Mesenchymal stem cell (in vitro differentiated cells and primary cell): ENCODE measurements around the gene TMEM190.
"Not testable (repeated sequence)": the region's sequence is repeated elsewhere in the genome, so short reads cannot be mapped to it uniquely, and the experiment has no call there.

ENCODE experiments used
- DNase-seq: peaks from one replicate; pipeline ENCODE4 v3.0.0-alpha.2; 2013
- H2AFZ ChIP-seq: one replicate; pipeline ENCODE4 v1.6.1; 2013; ENCODE audit warnings: low read depth, mild to moderate bottlenecking, control low read depth, inconsistent platforms, low read length, moderate library complexity
- H2AK5ac ChIP-seq: 2 replicates; pipeline ENCODE4 v1.6.1; 2013; ENCODE audit warnings: low read length, moderate library complexity, mild to moderate bottlenecking, inconsistent platforms; ENCODE audit not compliant: severe bottlenecking
- H2BK120ac ChIP-seq: one replicate; pipeline ENCODE4 v1.6.1; 2013; ENCODE audit warnings: low read depth, mild to moderate bottlenecking, inconsistent platforms, low read length, moderate library complexity
- H2BK12ac ChIP-seq, 2 experiments: one replicate each; pipeline ENCODE4 v1.6.1; 2013; ENCODE audit warnings: inconsistent platforms in 2 of 2, low read length in 2 of 2, mild to moderate bottlenecking in 2 of 2, moderate library complexity in 2 of 2, control low read depth in 1 of 2
- H2BK15ac ChIP-seq: one replicate; pipeline ENCODE4 v1.6.1; 2013; ENCODE audit warnings: mild to moderate bottlenecking, low read depth, inconsistent platforms; ENCODE audit not compliant: poor library complexity, severe bottlenecking
- H2BK5ac ChIP-seq: 2 replicates; pipeline ENCODE4 v1.6.1; 2013; ENCODE audit warnings: low read depth, mild to moderate bottlenecking, low read length, control low read depth, inconsistent platforms; ENCODE audit not compliant: poor library complexity, severe bottlenecking
- H3K14ac ChIP-seq, 2 experiments: one replicate each; pipeline ENCODE4 v1.6.1; 2013; ENCODE audit warnings: inconsistent platforms in 2 of 2, low read length in 2 of 2, control low read depth in 1 of 2, mild to moderate bottlenecking in 1 of 2, moderate library complexity in 1 of 2
- H3K18ac ChIP-seq, 2 experiments: one replicate each; pipeline ENCODE4 v1.6.1; 2013; ENCODE audit warnings: inconsistent platforms in 2 of 2, low read length in 2 of 2, control low read depth in 1 of 2, low read depth in 1 of 2, mild to moderate bottlenecking in 1 of 2
- H3K23ac ChIP-seq, 2 experiments: one replicate each; pipeline ENCODE4 v1.6.1; 2013; ENCODE audit warnings: inconsistent platforms in 2 of 2, low read length in 2 of 2, mild to moderate bottlenecking in 2 of 2, moderate library complexity in 2 of 2, control low read depth in 1 of 2
- H3K27ac ChIP-seq: 2 replicates; pipeline ENCODE4 v1.5.1; 2013; ENCODE audit warnings: mild to moderate bottlenecking, moderate library complexity, low read length, control low read depth, inconsistent platforms; ENCODE audit not compliant: poor library complexity, severe bottlenecking
- H3K27me3 ChIP-seq, 2 experiments: 2 replicates each; pipeline versions ENCODE4 v1.6.1 to v1.7.0; 2013; ENCODE audit warnings: low read length in 2 of 2, mild to moderate bottlenecking in 2 of 2, moderate library complexity in 2 of 2, control low read depth in 1 of 2, inconsistent platforms in 1 of 2; ENCODE audit not compliant: control insufficient read depth in 1 of 2, insufficient read depth in 1 of 2
- H3K36me3 ChIP-seq, 2 experiments: 2 replicates each; pipeline versions ENCODE4 v1.6.1 to v1.7.0; 2013; ENCODE audit warnings: low read length in 2 of 2, control low read depth in 1 of 2, inconsistent platforms in 1 of 2, low read depth in 1 of 2, mild to moderate bottlenecking in 1 of 2; ENCODE audit not compliant: insufficient read depth in 2 of 2, control insufficient read depth in 1 of 2
- H3K4ac ChIP-seq, 2 experiments: one replicate each; pipeline ENCODE4 v1.6.1; 2013; ENCODE audit warnings: inconsistent platforms in 2 of 2, low read length in 2 of 2, mild to moderate bottlenecking in 2 of 2, moderate library complexity in 2 of 2, control low read depth in 1 of 2, low read depth in 1 of 2
- H3K4me1 ChIP-seq: 2 replicates; pipeline ENCODE4 v1.6.1; 2013; ENCODE audit warnings: low read depth, low read length, control low read depth; ENCODE audit not compliant: control insufficient read depth, insufficient read depth
- H3K4me2 ChIP-seq: 2 replicates; pipeline ENCODE4 v1.6.1; 2013; ENCODE audit warnings: low read length, mild to moderate bottlenecking, inconsistent platforms; ENCODE audit not compliant: poor library complexity, severe bottlenecking
- H3K4me3 ChIP-seq, 2 experiments: 2 replicates each; pipeline versions ENCODE4 v1.5.1 to v1.7.0; 2013; ENCODE audit warnings: low read length in 2 of 2, mild to moderate bottlenecking in 2 of 2, control low read depth in 1 of 2, low read depth in 1 of 2; ENCODE audit not compliant: insufficient read depth in 1 of 2
- H3K79me1 ChIP-seq: replicated peaks from 2 replicates; pipeline ENCODE4 v1.6.1; 2013; ENCODE audit warnings: mild to moderate bottlenecking, control low read depth, low read length, inconsistent platforms; ENCODE audit not compliant: poor library complexity, severe bottlenecking
- H3K9ac ChIP-seq: 2 replicates; pipeline ENCODE4 v1.7.0; 2013; ENCODE audit warnings: mild to moderate bottlenecking, low read length, moderate library complexity
- H3K9me3 ChIP-seq: 2 replicates; pipeline ENCODE4 v1.7.0; 2013; ENCODE audit warnings: mild to moderate bottlenecking, low read length; ENCODE audit not compliant: control insufficient read depth
- H4K8ac ChIP-seq: one replicate; pipeline ENCODE4 v1.6.1; 2013; ENCODE audit warnings: inconsistent platforms, mild to moderate bottlenecking, low read length, moderate library complexity
- H4K91ac ChIP-seq: one replicate; pipeline ENCODE4 v1.6.1; 2013; ENCODE audit warnings: mild to moderate bottlenecking, low read length, inconsistent platforms
- WGBS: methylation state at CpG from one replicate; pipeline ENCODE4 v1.1.7; 2013; ENCODE audit warnings: mixed read lengths; 5-methylcytosine and 5-hydroxymethylcytosine counted together

Gene TMEM190

GRCh38 chr19:55406091-55406825, 29.6 kb downstream of the TMEM190 start:
- H3K4me2 ChIP-seq: peak overlapping the region; percentile 85
- H2AK5ac ChIP-seq: no peak overlapping the region
- H3K27ac ChIP-seq: no peak overlapping the region
- no peak overlapping the region for H3K18ac ChIP-seq
- no peak overlapping the region for H3K4ac ChIP-seq
- peak overlapping the region in 1 of 2 experiments; percentile 83 for H3K4me3 ChIP-seq
- DNase-seq: no peak
- peaks cover 9% of the 10 kb centered on the region for H3K79me1 ChIP-seq
- no peak overlapping the region for H2BK5ac ChIP-seq
- no peak overlapping the region for H3K23ac ChIP-seq
- no peak overlapping the region for H2BK15ac ChIP-seq
- H3K4me1 ChIP-seq: peaks cover 19% of the 10 kb centered on the region
- peaks cover 40 to 45% of the 10 kb centered on the region in 2 experiments for H3K36me3 ChIP-seq
- WGBS: 85% methylated on average over 14 of the region's 14 CpGs
- H4K91ac ChIP-seq: no peak overlapping the region
- H2BK12ac ChIP-seq: no peak overlapping the region
- no peak overlapping the region for H4K8ac ChIP-seq
- H2BK120ac ChIP-seq: no peak overlapping the region
- no peaks in the 10 kb centered on the region for H3K9me3 ChIP-seq
- H3K9ac ChIP-seq: peak overlapping the region; percentile 95
- H3K14ac ChIP-seq: no peak overlapping the region
- H2AFZ ChIP-seq: no peak overlapping the region
- no peaks in the 10 kb centered on the region for H3K27me3 ChIP-seq

GRCh38 chr19:55406826-55407549, 30.4 kb downstream of the TMEM190 start:
- H3K14ac ChIP-seq: peak overlapping the region in 1 of 2 experiments; percentile 26
- peak overlapping the region; percentile 71 to 79 for H3K18ac ChIP-seq
- H3K4me1 ChIP-seq: peaks cover 19% of the 10 kb centered on the region
- peak overlapping the region in 1 of 2 experiments; percentile 85 for H3K23ac ChIP-seq
- no peak overlapping the region for H2AFZ ChIP-seq
- H3K27me3 ChIP-seq: no peaks in the 10 kb centered on the region
- no peak overlapping the region for H2AK5ac ChIP-seq
- H3K9me3 ChIP-seq: no peaks in the 10 kb centered on the region
- 22% methylated on average over 24 of the region's 35 CpGs for WGBS
- H2BK120ac ChIP-seq: peak overlapping the region; percentile 61
- H2BK5ac ChIP-seq: peak overlapping the region; percentile 90
- peak; percentile 37 for DNase-seq
- H2BK15ac ChIP-seq: no peak overlapping the region
- H4K8ac ChIP-seq: no peak overlapping the region
- peak overlapping the region; percentile 83 to 90 for H3K4me3 ChIP-seq
- H3K79me1 ChIP-seq: peaks cover 5% of the 10 kb centered on the region
- H3K9ac ChIP-seq: peak overlapping the region; percentile 95
- no peak overlapping the region for H4K91ac ChIP-seq
- H3K4ac ChIP-seq: no peak overlapping the region
- H2BK12ac ChIP-seq: no peak overlapping the region
- H3K27ac ChIP-seq: peak overlapping the region; percentile 56
- peak overlapping the region; percentile 85 for H3K4me2 ChIP-seq
- peaks cover 33 to 41% of the 10 kb centered on the region in 2 experiments for H3K36me3 ChIP-seq

GRCh38 chr19:55407550-55407799, 30.8 kb downstream of the TMEM190 start, which contains the start of gene UBE2S:
Gene UBE2S, minus strand, starts transcription at chr19:55407788. Its CDS starts 199 bp downstream, at chr19:55407589.
- H3K14ac ChIP-seq: peak within 1 kb of the TSS in 1 of 2 experiments; percentile 68
- H3K4me3 ChIP-seq: peak within 1 kb of the TSS; percentile 83 to 90
- peak within 1 kb of the TSS; percentile 96 for H3K27ac ChIP-seq
- peak within 1 kb of the TSS; percentile 99 for H4K91ac ChIP-seq
- H3K9me3 ChIP-seq, H3K79me1 ChIP-seq, H3K27me3 ChIP-seq, DNase-seq: not testable (repeated sequence)
- peak within 1 kb of the TSS; percentile 72 for H2AFZ ChIP-seq
- peak within 1 kb of the TSS; percentile 69 to 80 for H3K4ac ChIP-seq
- peak within 1 kb of the TSS; percentile 95 for H3K9ac ChIP-seq
- H3K36me3 ChIP-seq: peaks cover 28 to 36% of the 10 kb centered on the region in 2 experiments
- peaks cover 19% of the 10 kb centered on the region for H3K4me1 ChIP-seq
- peak within 1 kb of the TSS in 1 of 2 experiments; percentile 85 for H3K23ac ChIP-seq
- peak within 1 kb of the TSS; percentile 38 for H2AK5ac ChIP-seq
- H2BK15ac ChIP-seq: peak within 1 kb of the TSS; percentile 66
- H3K4me2 ChIP-seq: peak within 1 kb of the TSS; percentile 85
- peak within 1 kb of the TSS; percentile 100 for H4K8ac ChIP-seq
- peak within 1 kb of the TSS; percentile 1 to 23 for H2BK12ac ChIP-seq
- WGBS: under 1% methylated on average over 34 of the region's 36 CpGs
- peak within 1 kb of the TSS; percentile 96 for H2BK5ac ChIP-seq
- peak within 1 kb of the TSS; percentile 93 to 98 for H3K18ac ChIP-seq
- peak within 1 kb of the TSS; percentile 93 for H2BK120ac ChIP-seq
